ENCODE data around the gene SCCPDH. TPM values are rescaled to one million over a fixed set of nuclear protein-coding genes. Genes with fewer than 3 reads are reported as not detected.

Gene SCCPDH
- total and polyA plus RNA-seq, 9 of the 15 experiments (the other 6 are each of a cell fraction or from before 2014, with no cell fraction given): 7.0 to 61.9 (median 38.3) TPM

DNA sequence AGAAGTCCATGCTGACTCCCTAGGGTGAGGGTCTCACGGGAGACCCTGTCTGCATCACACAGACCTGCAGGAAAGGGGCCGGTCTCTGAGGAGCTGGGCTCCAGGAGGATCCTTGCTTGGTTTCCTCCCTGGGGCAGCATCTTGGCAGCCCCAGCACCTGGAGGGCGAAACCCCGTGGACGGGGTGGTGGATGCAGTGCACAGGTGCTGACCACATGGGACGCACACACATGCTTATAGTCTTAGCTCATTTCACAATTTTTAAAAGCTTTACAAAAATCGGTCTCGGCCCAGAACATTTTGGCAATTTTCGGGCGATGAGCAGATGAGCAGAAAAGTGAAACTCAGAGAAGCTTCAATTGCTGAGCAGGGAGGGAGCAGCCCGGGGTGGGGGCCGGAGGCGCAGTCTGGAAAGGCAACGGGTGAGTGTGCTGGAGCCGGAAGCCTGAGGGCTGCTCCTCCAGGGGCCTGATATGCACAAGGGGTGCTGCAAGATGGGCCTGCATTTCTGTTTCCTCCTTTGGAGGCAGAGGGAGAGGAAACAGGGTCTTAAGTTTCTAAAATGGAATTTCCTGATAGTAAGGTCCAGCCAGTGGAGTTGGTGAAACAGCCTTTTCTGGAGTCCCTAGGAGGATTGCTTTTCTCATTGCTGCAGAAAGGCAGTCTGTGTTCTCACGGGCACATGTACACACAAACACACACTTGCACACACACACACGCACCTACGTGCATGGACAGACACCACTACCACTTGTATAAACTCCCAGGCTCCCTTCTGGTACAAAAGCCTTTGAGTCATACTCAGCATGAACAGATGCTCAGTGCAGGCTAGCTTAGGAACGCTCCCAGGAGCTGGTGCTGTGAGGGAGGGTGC, 60.6 kb downstream of the SCCPDH start:
- Histone ChIP-seq H3K4me2 (ENCODE audit: insufficient read depth, low read length) (peak overlapping the region; percentile 22; the same call in 1 of the 2 replicates), H3K36me3 (ENCODE audit: control insufficient read depth, insufficient read depth, low read length) (no peaks in the 10 kb centered on the region), H2AFZ (ENCODE audit: low read depth, low read length) (peak overlapping the region; percentile 18; the same call in 1 of the 2 replicates), H3K4me1 (replicated peaks in 1 of 2; ENCODE audit: control insufficient read depth in 2 of 2, insufficient read depth in 2 of 2, low read length in 2 of 2) (peaks cover 7 to 30% of the 10 kb centered on the region in 2 experiments; a peak in 4 of 5 replicates), H3K9ac (ENCODE audit: insufficient read depth in 1 of 2, low read depth in 2 of 2, low read length in 2 of 2) (peak overlapping the region in 1 of 2 experiments; percentile 59; a peak in 2 of 4 replicates), H4K20me1 (replicated peaks; ENCODE audit: control insufficient read depth, insufficient read depth, low read length) (no peaks in the 10 kb centered on the region), H3K27me3 (ENCODE audit: control insufficient read depth in 2 of 2, insufficient read depth in 2 of 2, low read length in 2 of 2) (peaks cover 5 to 30% of the 10 kb centered on the region in 2 experiments; a peak in 3 of 5 replicates), H3K27ac (ENCODE audit: extremely low read depth, low read depth, low read length) (no peak overlapping the region), H3K9me1 (ENCODE audit: control insufficient read depth, insufficient read depth, low read length) (no peaks in the 10 kb centered on the region), H3K4me3 (no peak overlapping the region), H3K9me3 (replicated peaks; ENCODE audit: control insufficient read depth, insufficient read depth, low read depth, low read length) (no peaks in the 10 kb centered on the region; the same call in none of the 2 replicates), H3K79me2 (ENCODE audit: control insufficient read depth, insufficient read depth, low read length) (no peaks in the 10 kb centered on the region)
- no TSS peak for BruUV-seq (replicated peaks)
- in situ Hi-C loops (cut with MboI) (no loop called here), intact Hi-C loops (cut with micrococcal nuclease) (no loop called here)
- DNase-seq (ENCODE audit: extremely low read depth in 1 of 4, low spot score in 3 of 4) (no peak), ATAC-seq (peak; percentile 65), FAIRE-seq (peak; percentile 64)
- ChIA-PET POLR2A (interaction anchor here (0.6 to 1.6 kb wide), 4 partner anchors 10 to 25 kb away, joined by 3 to 7 read pairs (median 4); no protein-coding TSS in a partner anchor), CTCF (ENCODE audit: low intra/inter-chr PET ratio) (no interaction called here)
- TF ChIP-seq ERF (CRISPR knock-in tag; IDR thresholded peaks at IDR 0.05) (no peak), ETV1 (tag; conservative IDR thresholded peaks at IDR 0.05; ENCODE audit: low read depth) (0 out of 2 replicates have a peak, but pooled peaks have one; percentile 24), EP400 (IDR thresholded peaks at IDR 0.05) (no peak), NFRKB (IDR thresholded peaks at IDR 0.05; ENCODE audit: low read depth) (no peak), POLR3G (IDR thresholded peaks at IDR 0.05; ENCODE audit: extremely low read depth, insufficient read length, insufficient replicate concordance) (no peak), ELF4 (CRISPR knock-in tag; IDR thresholded peaks at IDR 0.05) (no peak), KLF16 (IDR thresholded peaks at IDR 0.05) (no peak)
- TF ChIP-seq, protein P1, sequence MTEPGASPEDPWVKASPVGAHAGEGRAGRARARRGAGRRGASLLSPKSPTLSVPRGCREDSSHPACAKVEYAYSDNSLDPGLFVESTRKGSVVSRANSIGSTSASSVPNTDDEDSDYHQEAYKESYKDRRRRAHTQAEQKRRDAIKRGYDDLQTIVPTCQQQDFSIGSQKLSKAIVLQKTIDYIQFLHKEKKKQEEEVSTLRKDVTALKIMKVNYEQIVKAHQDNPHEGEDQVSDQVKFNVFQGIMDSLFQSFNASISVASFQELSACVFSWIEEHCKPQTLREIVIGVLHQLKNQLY (CRISPR knock-in tag; conservative IDR thresholded peaks at IDR 0.05): no peak
- 25% methylated on average over 19 of the region's 19 CpGs for WGBS (ENCODE audit: insufficient coverage, low coverage, missing lambda C conversion rate)
